RWPE2 (cell line): ENCODE results near the gene PRKCSH.

Experiments
- ATAC-seq: fragments of 200-7000 bp; cut with Tn5 transposase; 3 replicates; pipeline ENCODE4 v1.9.1; 2021; ENCODE audit warnings: low read depth
- DNase-seq: peaks from one replicate; pipeline ENCODE4 v3.0.0-alpha.2; 2020; ENCODE audit warnings: low spot score
- H3K27ac ChIP-seq: fragments of 450-650 bp; 2 replicates; pipeline ENCODE4 v1.5.1; 2017; ENCODE audit warnings: mild to moderate bottlenecking; ENCODE audit not compliant: poor library complexity, severe bottlenecking
- H3K27me3 ChIP-seq: fragments of 250-450 bp; sonication (Bioruptor Pico); 2 replicates; pipeline ENCODE4 v1.5.1; 2021; ENCODE audit warnings: mild to moderate bottlenecking, moderate library complexity; ENCODE audit not compliant: insufficient read depth, poor library complexity, severe bottlenecking
- H3K36me3 ChIP-seq: fragments of 250-450 bp; sonication (Bioruptor Pico); 2 replicates; pipeline ENCODE4 v1.5.1; 2020; ENCODE audit warnings: low read depth, mild to moderate bottlenecking, moderate library complexity
- H3K4me1 ChIP-seq: fragments of 250-450 bp; sonication (Bioruptor Pico); 2 replicates; pipeline ENCODE4 v1.5.1; 2021; ENCODE audit warnings: mild to moderate bottlenecking, moderate library complexity; ENCODE audit not compliant: insufficient read depth, poor library complexity, severe bottlenecking
- H3K4me3 ChIP-seq: fragments of 250-450 bp; sonication (Bioruptor Pico); 2 replicates; pipeline ENCODE4 v1.5.1; 2021; ENCODE audit warnings: mild to moderate bottlenecking, moderate library complexity; ENCODE audit not compliant: severe bottlenecking
- H3K9me3 ChIP-seq: fragments of 250-450 bp; sonication (Bioruptor Pico); 2 replicates; pipeline ENCODE4 v1.5.1; 2021; ENCODE audit warnings: mild to moderate bottlenecking, moderate library complexity; ENCODE audit not compliant: severe bottlenecking
- CTCF ChIP-seq: fragments of 450-650 bp; IDR thresholded peaks from one replicate; pipeline ENCODE4 v1.5.1; 2017; ENCODE audit warnings: mild to moderate bottlenecking, moderate library complexity; ENCODE audit not compliant: poor library complexity, severe bottlenecking

Gene PRKCSH

DNA sequence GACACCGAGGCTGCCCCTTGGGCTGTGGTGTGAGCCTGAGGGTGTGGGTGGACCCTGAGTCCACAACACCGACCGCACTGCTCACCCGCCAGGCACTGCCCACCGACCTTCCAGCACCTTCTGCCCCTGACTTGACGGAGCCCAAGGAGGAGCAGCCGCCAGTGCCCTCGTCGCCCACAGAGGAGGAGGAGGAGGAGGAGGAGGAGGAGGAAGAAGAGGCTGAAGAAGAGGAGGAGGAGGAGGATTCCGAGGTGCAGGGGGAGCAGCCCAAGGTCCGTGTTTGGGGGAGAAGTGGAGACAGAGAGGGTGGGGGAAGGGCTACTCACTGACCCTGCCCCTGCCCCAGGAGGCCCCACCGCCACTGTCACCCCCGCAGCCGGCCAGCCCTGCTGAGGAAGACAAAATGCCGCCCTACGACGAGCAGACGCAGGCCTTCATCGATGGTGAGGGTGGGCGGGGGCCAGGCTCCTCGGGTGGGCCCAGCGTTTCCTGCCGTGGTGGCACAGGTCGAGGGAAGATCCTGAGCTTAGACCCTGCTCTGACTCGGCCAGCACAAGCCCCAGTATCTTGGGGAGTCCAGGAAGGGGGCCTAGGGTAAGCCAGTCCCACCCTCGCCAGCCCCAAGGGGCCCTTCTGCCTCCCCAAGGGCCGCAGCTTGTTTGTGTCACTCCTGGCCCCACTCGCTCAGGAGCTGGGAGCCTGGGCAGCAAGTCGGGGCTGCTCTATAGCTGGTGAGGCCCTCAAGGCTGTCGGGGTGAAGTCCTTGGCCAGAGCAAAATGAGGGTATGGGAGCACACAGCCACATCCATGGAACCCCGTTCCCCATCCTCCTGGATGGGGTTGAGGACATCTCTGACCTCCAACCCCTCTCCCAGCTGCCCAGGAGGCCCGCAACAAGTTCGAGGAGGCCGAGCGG is 12.2 kb downstream of the PRKCSH start:
- Histone ChIP-seq H3K9me3 (no peaks in the 10 kb centered on the region), H3K36me3 (peaks cover 61% of the 10 kb centered on the region), H3K27me3 (no peaks in the 10 kb centered on the region), H3K27ac (no peak overlapping the region), H3K4me3 (no peak overlapping the region), H3K4me1 (peaks cover 12% of the 10 kb centered on the region)
- ATAC-seq (no peak), DNase-seq (no peak)
- TF ChIP-seq CTCF = no peak

- H3K9me3 ChIP-seq = no peaks in the 10 kb centered on the region
- H3K36me3 ChIP-seq = peaks cover 53% of the 10 kb centered on the region
- no peak overlapping the region for H3K27ac ChIP-seq
- H3K27me3 ChIP-seq = no peaks in the 10 kb centered on the region
- no peak overlapping the region for H3K4me3 ChIP-seq
- peaks cover 10% of the 10 kb centered on the region for H3K4me1 ChIP-seq
- DNase-seq (no peak), ATAC-seq (no peak)
- TF ChIP-seq CTCF = no peak
Observed at GRCh38 chr19:11448410-11448809, 13.0 kb downstream of the PRKCSH start.

DNA sequence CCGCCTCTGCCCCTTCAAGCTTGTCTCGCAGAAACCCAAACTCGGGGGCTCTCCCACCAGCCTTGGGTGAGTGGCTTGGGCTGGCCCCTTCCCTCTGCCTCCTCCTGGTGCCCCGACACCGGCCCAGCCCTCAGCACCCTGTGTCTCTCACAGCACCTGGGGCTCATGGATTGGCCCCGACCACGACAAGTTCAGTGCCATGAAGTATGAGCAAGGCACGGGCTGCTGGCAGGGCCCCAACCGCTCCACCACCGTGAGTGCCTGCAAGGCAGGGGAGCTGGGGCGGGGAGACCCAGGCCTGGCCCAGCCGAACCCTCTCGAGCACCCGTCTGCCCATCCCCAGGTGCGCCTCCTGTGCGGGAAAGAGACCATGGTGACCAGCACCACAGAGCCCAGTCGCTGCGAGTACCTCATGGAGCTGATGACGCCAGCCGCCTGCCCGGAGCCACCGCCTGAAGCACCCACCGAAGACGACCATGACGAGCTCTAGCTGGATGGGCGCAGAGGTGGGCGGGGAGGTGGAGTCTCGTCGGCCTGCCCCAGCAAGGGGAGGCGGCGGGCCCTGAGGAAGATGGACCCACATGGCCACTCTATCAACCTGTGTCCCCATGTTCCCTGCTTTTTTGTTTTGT is 13.6 kb downstream of the PRKCSH start:
- Histone ChIP-seq H3K4me3 (no peak overlapping the region), H3K27ac (no peak overlapping the region), H3K9me3 (no peaks in the 10 kb centered on the region), H3K27me3 (no peaks in the 10 kb centered on the region), H3K36me3 (peaks cover 47% of the 10 kb centered on the region), H3K4me1 (peaks cover 5% of the 10 kb centered on the region)
- no peak for DNase-seq
- ATAC-seq = no peak
- no peak for TF ChIP-seq CTCF

GRCh38 chr19:11450570-11451326 is 15.3 kb downstream of the PRKCSH start:
- Histone ChIP-seq H3K9me3 (no peaks in the 10 kb centered on the region), H3K27ac (no peak overlapping the region), H3K4me1 (no peaks in the 10 kb centered on the region), H3K4me3 (no peak overlapping the region), H3K27me3 (no peaks in the 10 kb centered on the region), H3K36me3 (peaks cover 31% of the 10 kb centered on the region)
- DNase-seq = no peak
- TF ChIP-seq CTCF = no peak
- ATAC-seq = no peak
